ENCODE data around the gene DCHS1.

DNA sequence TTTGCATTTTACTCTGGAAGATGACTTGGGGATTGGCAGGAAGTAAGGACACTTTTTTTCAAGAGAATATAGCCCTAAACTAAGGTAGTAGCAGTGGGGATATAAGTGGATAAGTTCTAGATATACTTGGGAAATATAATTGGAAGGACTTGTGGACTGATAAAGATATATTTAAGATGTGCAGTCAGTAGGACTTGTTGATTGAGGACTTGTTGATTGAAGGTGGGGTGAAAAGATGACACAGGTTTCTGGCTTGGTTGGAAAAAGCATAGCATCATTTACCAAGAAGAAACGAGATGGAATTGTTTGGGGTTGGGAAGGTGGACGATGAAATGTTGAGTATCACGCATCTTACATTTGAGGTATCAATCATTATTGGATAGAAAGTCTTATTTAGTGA is 42.1 kb downstream of the DCHS1 start:
- TF ChIP-seq NRF1 (conservative IDR thresholded peaks at IDR 0.05 in 1 of 2, IDR thresholded peaks at IDR 0.05 in 1 of 2), result no peak
- no peak for TF ChIP-seq HNRNPUL1 (IDR thresholded peaks at IDR 0.05; ENCODE audit: low read length)
- TF ChIP-seq ILK (tag; IDR thresholded peaks at IDR 0.05; ENCODE audit: borderline replicate concordance, low read depth), result no peak
- TF ChIP-seq SMC3 (conservative IDR thresholded peaks at IDR 0.05; ENCODE audit: insufficient read depth, low read depth, low read length), result no peak
- TF ChIP-seq, protein P1, sequence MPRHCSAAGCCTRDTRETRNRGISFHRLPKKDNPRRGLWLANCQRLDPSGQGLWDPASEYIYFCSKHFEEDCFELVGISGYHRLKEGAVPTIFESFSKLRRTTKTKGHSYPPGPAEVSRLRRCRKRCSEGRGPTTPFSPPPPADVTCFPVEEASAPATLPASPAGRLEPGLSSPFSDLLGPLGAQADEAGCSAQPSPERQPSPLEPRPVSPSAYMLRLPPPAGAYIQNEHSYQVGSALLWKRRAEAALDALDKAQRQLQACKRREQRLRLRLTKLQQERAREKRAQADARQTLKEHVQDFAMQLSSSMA (CRISPR knock-in tag; IDR thresholded peaks at IDR 0.05), result no peak
- TF ChIP-seq EP300 (IDR thresholded peaks at IDR 0.05; ENCODE audit: low read length), result no peak
- TF ChIP-seq DMBX1 (CRISPR knock-in tag; IDR thresholded peaks at IDR 0.05; ENCODE audit: borderline replicate concordance), result no peak
- no peak for TF ChIP-seq FOXP1 (CRISPR knock-in tag; IDR thresholded peaks at IDR 0.05)
- TF ChIP-seq NBN (IDR thresholded peaks at IDR 0.05; ENCODE audit: low read depth), result no peak

All from K562 (cell line).